ENCODE results near the gene MST1R. TPM values are rescaled to one million over a fixed set of nuclear protein-coding genes. Genes with fewer than 3 reads are reported as not detected.

The MST1R gene
- total RNA-seq, 2 donors from 2014 or later = 3.7 to 7.7 TPM

GRCh38 chr3:49845694-49846093, 58.0 kb downstream of the MST1R start:
- H3K4me3 ChIP-seq = no peak overlapping the region
- ATAC-seq (ENCODE audit: insufficient number of reproducible peaks, low FRiP score, low read depth) = no peak

GRCh38 chr3:49844464-49845183, 59.0 kb downstream of the MST1R start:
- Histone ChIP-seq H3K27me3 (replicated peaks; ENCODE audit: insufficient read depth) (no peaks in the 10 kb centered on the region), H3K4me3 (no peak overlapping the region), H3K9me3 (no peaks in the 10 kb centered on the region), H3K36me3 (no peaks in the 10 kb centered on the region), H3K4me1 (ENCODE audit: control insufficient read depth in 1 of 2, low read depth in 2 of 2) (peaks cover 0 to 3% of the 10 kb centered on the region in 2 donors), H3K27ac (no peak overlapping the region)
- DNase-seq (ENCODE audit: low spot score) (no peak), ATAC-seq (ENCODE audit: insufficient number of reproducible peaks, low FRiP score, low read depth) (no peak)
- TF ChIP-seq CTCF (IDR thresholded peaks at IDR 0.05) = no peak

More at GRCh38 chr3:49845694-49846093, 58.0 kb downstream of the MST1R start:
- Histone ChIP-seq H3K4me1 (ENCODE audit: control insufficient read depth in 1 of 2, low read depth in 2 of 2) (no peaks in the 10 kb centered on the region), H3K36me3 (no peaks in the 10 kb centered on the region), H3K27ac (no peak overlapping the region), H3K27me3 (replicated peaks; ENCODE audit: insufficient read depth) (no peaks in the 10 kb centered on the region), H3K9me3 (no peaks in the 10 kb centered on the region)
- DNase-seq (ENCODE audit: low spot score) = no peak
- TF ChIP-seq CTCF (IDR thresholded peaks at IDR 0.05) = no peak

DNA sequence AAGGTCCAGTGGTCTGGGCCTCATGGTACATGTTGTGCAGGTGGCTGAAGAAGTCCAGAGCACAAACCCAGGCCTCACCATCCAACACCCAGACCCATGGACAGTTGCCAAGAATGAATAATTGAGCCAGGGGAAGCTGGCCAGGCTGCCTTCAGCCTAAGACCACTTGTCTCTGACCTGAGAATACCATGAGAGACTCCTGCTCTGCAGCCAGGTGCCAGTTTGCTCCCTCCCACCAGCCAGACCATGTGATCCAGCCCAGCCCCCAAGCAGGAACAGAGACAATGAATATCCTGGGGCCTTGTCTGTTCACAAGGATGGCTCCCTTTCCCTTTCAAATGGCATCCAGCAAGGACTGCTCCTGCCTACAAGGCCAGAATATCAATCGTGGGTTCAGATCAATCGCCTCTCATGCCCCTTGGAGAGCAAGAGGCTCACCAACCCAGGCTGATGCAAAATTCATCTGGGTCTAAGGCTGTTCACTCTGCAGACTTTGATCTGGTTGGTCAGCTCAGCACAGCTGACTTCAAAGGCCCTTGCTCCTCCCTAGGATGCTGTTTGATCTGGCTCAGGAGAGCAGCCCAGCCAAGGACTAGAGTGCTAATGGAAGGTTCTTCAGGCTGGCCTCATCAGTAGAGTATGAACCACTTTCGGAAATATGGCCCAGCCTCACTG, 60.7 kb downstream of the MST1R start:
- TF ChIP-seq CTCF (IDR thresholded peaks at IDR 0.05) = no peak
- H3K27me3 ChIP-seq (replicated peaks; ENCODE audit: insufficient read depth) = no peaks in the 10 kb centered on the region
- no peak overlapping the region for H3K4me3 ChIP-seq
- peaks cover 0 to 12% of the 10 kb centered on the region in 2 donors for H3K4me1 ChIP-seq (ENCODE audit: control insufficient read depth in 1 of 2, low read depth in 2 of 2)
- DNase-seq (ENCODE audit: low spot score) = no peak
- no peak for ATAC-seq (ENCODE audit: insufficient number of reproducible peaks, low FRiP score, low read depth)
- H3K36me3 ChIP-seq = no peaks in the 10 kb centered on the region
- no peaks in the 10 kb centered on the region for H3K9me3 ChIP-seq
- no peak overlapping the region for H3K27ac ChIP-seq

- Histone ChIP-seq H3K9me3 (no peaks in the 10 kb centered on the region), H3K27ac (no peak overlapping the region), H3K36me3 (no peaks in the 10 kb centered on the region), H3K27me3 (replicated peaks; ENCODE audit: insufficient read depth) (no peaks in the 10 kb centered on the region), H3K4me3 (no peak overlapping the region), H3K4me1 (ENCODE audit: control insufficient read depth in 1 of 2, low read depth in 2 of 2) (peaks cover 0 to 12% of the 10 kb centered on the region in 2 donors)
- DNase-seq (ENCODE audit: low spot score) (no peak), ATAC-seq (ENCODE audit: insufficient number of reproducible peaks, low FRiP score, low read depth) (no peak)
- TF ChIP-seq CTCF (IDR thresholded peaks at IDR 0.05) = no peak
Observed at GRCh38 chr3:49841806-49842205, 61.9 kb downstream of the MST1R start.

- no peak overlapping the region for H3K27ac ChIP-seq
- DNase-seq (ENCODE audit: low spot score) (no peak), ATAC-seq (ENCODE audit: insufficient number of reproducible peaks, low FRiP score, low read depth) (no peak)
- H3K4me1 ChIP-seq (ENCODE audit: control insufficient read depth in 1 of 2, low read depth in 2 of 2) = peaks cover 0 to 12% of the 10 kb centered on the region in 2 donors
- no peaks in the 10 kb centered on the region for H3K36me3 ChIP-seq
- H3K27me3 ChIP-seq (replicated peaks; ENCODE audit: insufficient read depth) = no peaks in the 10 kb centered on the region
- H3K4me3 ChIP-seq = no peak overlapping the region
- H3K9me3 ChIP-seq = no peaks in the 10 kb centered on the region
- no peak for TF ChIP-seq CTCF (IDR thresholded peaks at IDR 0.05)
Observed at GRCh38 chr3:49841126-49841696, 62.5 kb downstream of the MST1R start.
